ENCODE measurements around the gene AGXT.

- TF ChIP-seq CTCF (IDR thresholded peaks at IDR 0.05) (no peak), EP300 (IDR thresholded peaks at IDR 0.05) (no peak), POLR2AphosphoS5 (IDR thresholded peaks at IDR 0.05) (no peak)
Observed at GRCh38 chr2:240837621-240838020, 31.0 kb upstream of the AGXT start.
